Measurements from ENCODE around the gene GPR153.

GPR153 gene

DNA sequence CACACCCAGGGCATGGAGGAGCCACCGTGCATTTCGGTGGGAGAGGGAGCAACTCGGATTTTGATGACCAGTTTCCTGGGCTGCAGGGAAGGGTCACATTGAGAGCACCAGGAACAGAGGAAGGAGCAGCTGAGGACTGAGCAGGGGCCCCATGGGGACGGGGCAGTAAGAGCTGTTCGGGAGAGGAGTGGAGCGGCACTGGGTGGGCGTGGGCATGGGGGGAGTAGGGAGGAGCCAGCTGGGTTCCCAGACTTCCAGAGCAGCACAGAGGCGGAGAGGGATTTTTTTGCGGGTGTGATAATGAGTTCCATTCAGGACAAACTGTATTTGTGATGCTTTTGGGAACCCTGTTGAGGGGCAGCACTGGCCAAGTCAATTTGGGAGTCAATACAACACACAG is 17.4 kb upstream of the GPR153 start:
- no peaks in the 10 kb centered on the region for H3K9me3 ChIP-seq (ENCODE audit: low read length)
- no peak overlapping the region for H2AFZ ChIP-seq (ENCODE audit: low read length)
- H3K27me3 ChIP-seq (ENCODE audit: insufficient read depth, low read length) = no peaks in the 10 kb centered on the region
- no peaks in the 10 kb centered on the region for H3K36me3 ChIP-seq (ENCODE audit: insufficient read depth, low read length)
- no peak for TF ChIP-seq CTCF (IDR thresholded peaks at IDR 0.05; ENCODE audit: low read length)
- no peak for TF ChIP-seq EZH2 (IDR thresholded peaks at IDR 0.05; ENCODE audit: borderline replicate concordance, low read length)
- no peaks in the 10 kb centered on the region for H3F3A ChIP-seq (ENCODE audit: insufficient read depth, low read length)
- no peaks in the 10 kb centered on the region for H4K20me1 ChIP-seq (ENCODE audit: insufficient read depth, low read length)
- H3K9me2 ChIP-seq (ENCODE audit: low read depth, low read length) = no peaks in the 10 kb centered on the region
- no peak overlapping the region for H3K4me3 ChIP-seq (ENCODE audit: low read depth, low read length, poor library complexity, severe bottlenecking)
- H3K27ac ChIP-seq (ENCODE audit: low read depth, low read length, poor library complexity, severe bottlenecking) = no peak overlapping the region
- no peak overlapping the region for H3K9ac ChIP-seq (ENCODE audit: low read length)
- no peak overlapping the region for H3K4me2 ChIP-seq (ENCODE audit: low read length)
- no peaks in the 10 kb centered on the region for H3K79me2 ChIP-seq (ENCODE audit: insufficient read depth, low read length)
- no peaks in the 10 kb centered on the region for H3K4me1 ChIP-seq (ENCODE audit: insufficient read depth, low read length, severe bottlenecking)

DNA sequence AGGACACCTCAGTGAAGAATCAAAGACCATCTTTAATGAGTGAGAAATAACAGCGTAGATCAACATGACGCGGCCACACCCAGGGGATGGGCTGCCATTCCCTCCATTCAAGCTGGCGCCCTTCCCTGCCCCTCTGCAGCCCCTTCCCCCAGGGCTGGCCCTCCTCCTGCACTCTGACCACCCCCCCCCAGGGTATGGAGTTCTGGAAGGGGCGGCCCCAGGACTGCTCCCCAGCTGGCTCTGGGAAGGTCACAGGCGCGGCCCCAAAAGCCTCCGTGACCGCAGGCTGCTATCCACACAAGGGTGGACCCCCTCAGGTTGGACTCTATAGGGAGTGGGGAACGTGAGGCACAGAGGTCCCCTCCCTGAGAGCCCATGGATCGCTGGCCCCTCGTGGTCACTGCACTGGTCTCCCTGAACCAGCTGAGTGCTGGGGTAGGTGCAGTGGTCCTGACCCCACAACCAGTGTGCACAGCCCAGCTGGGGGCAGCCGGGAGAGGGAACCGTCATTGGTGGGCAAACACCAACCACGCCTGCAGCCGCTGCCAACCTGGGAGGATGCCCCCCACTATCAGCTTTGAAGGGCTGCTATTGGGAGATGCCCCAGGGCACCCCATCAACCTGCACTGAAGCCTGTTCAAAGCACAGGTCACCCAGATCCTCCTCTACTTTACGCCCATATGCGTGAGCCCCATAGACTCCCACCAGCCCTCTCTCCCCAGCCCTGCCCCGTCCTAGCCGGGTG is 16.1 kb upstream of the GPR153 start:
- H3K9me3 ChIP-seq (ENCODE audit: low read length) = no peaks in the 10 kb centered on the region
- H3F3A ChIP-seq (ENCODE audit: insufficient read depth, low read length) = no peaks in the 10 kb centered on the region
- H3K9me2 ChIP-seq (ENCODE audit: low read depth, low read length) = no peaks in the 10 kb centered on the region
- no peaks in the 10 kb centered on the region for H3K27me3 ChIP-seq (ENCODE audit: insufficient read depth, low read length)
- H2AFZ ChIP-seq (ENCODE audit: low read length) = no peak overlapping the region
- H3K9ac ChIP-seq (ENCODE audit: low read length) = no peak overlapping the region
- H3K36me3 ChIP-seq (ENCODE audit: insufficient read depth, low read length) = no peaks in the 10 kb centered on the region
- no peaks in the 10 kb centered on the region for H3K4me1 ChIP-seq (ENCODE audit: insufficient read depth, low read length, severe bottlenecking)
- no peaks in the 10 kb centered on the region for H4K20me1 ChIP-seq (ENCODE audit: insufficient read depth, low read length)
- no peak overlapping the region for H3K27ac ChIP-seq (ENCODE audit: low read depth, low read length, poor library complexity, severe bottlenecking)
- no peak for TF ChIP-seq CTCF (IDR thresholded peaks at IDR 0.05; ENCODE audit: low read length)
- TF ChIP-seq EZH2 (IDR thresholded peaks at IDR 0.05; ENCODE audit: borderline replicate concordance, low read length) = no peak
- H3K4me3 ChIP-seq (ENCODE audit: low read depth, low read length, poor library complexity, severe bottlenecking) = no peak overlapping the region
- H3K4me2 ChIP-seq (ENCODE audit: low read length) = no peak overlapping the region
- no peaks in the 10 kb centered on the region for H3K79me2 ChIP-seq (ENCODE audit: insufficient read depth, low read length)

- no peaks in the 10 kb centered on the region for H3K27me3 ChIP-seq (ENCODE audit: insufficient read depth, low read length)
- H3K9ac ChIP-seq (ENCODE audit: low read length) = no peak overlapping the region
- no peak overlapping the region for H2AFZ ChIP-seq (ENCODE audit: low read length)
- TF ChIP-seq EZH2 (IDR thresholded peaks at IDR 0.05; ENCODE audit: borderline replicate concordance, low read length) (no peak), CTCF (IDR thresholded peaks at IDR 0.05; ENCODE audit: low read length) (no peak)
- no peaks in the 10 kb centered on the region for H3K9me3 ChIP-seq (ENCODE audit: low read length)
- H3K4me1 ChIP-seq (ENCODE audit: insufficient read depth, low read length, severe bottlenecking) = no peaks in the 10 kb centered on the region
- H4K20me1 ChIP-seq (ENCODE audit: insufficient read depth, low read length) = no peaks in the 10 kb centered on the region
- H3K36me3 ChIP-seq (ENCODE audit: insufficient read depth, low read length) = no peaks in the 10 kb centered on the region
- no peak overlapping the region for H3K4me3 ChIP-seq (ENCODE audit: low read depth, low read length, poor library complexity, severe bottlenecking)
- no peaks in the 10 kb centered on the region for H3K79me2 ChIP-seq (ENCODE audit: insufficient read depth, low read length)
- H3K9me2 ChIP-seq (ENCODE audit: low read depth, low read length) = no peaks in the 10 kb centered on the region
- no peaks in the 10 kb centered on the region for H3F3A ChIP-seq (ENCODE audit: insufficient read depth, low read length)
- H3K27ac ChIP-seq (ENCODE audit: low read depth, low read length, poor library complexity, severe bottlenecking) = no peak overlapping the region
- no peak overlapping the region for H3K4me2 ChIP-seq (ENCODE audit: low read length)
Observed at GRCh38 chr1:6275826-6276782, 15.2 kb upstream of the GPR153 start.
